WTC11 (cell line): ENCODE results near the gene DEGS1. TPM values are rescaled to one million over a fixed set of nuclear protein-coding genes. Genes with fewer than 3 reads are reported as not detected.

Experiments
- ATAC-seq: fragments of 200-7000 bp; cut with Tn5 transposase; 2 replicates; pipeline ENCODE4 v1.10.0; 2021; ENCODE audit warnings: mild to moderate bottlenecking, moderate library complexity
- CTCF ChIA-PET: fragments of 300-600 bp; sonication (Branson Sonifier 250); formaldehyde crosslinking; loops from one replicate; lab custom pipeline; 2021; ENCODE audit warnings: antibody characterized with exemption; lab: Charles Lee
- POLR2A ChIA-PET: fragments of 350-600 bp; sonication (Branson Sonifier 250); formaldehyde crosslinking; loops from one replicate; lab custom pipeline; 2021; ENCODE audit warnings: antibody characterized with exemption; lab: Charles Lee
- DNase-seq: peaks from one replicate; pipeline ENCODE4 v3.0.0; 2021; ENCODE audit warnings: low spot score
- H3K27ac Mint-ChIP-seq: 2 replicates; pipeline ENCODE4 v1.8.0; 2021; ENCODE audit warnings: mixed read lengths
- H3K27me3 Mint-ChIP-seq: 2 replicates; pipeline ENCODE4 v1.8.0; 2021; ENCODE audit warnings: low read depth, mild to moderate bottlenecking, moderate library complexity, mixed read lengths
- H3K36me3 Mint-ChIP-seq: 2 replicates; pipeline ENCODE4 v1.8.0; 2021; ENCODE audit warnings: mixed read lengths
- H3K4me1 Mint-ChIP-seq: 2 replicates; pipeline ENCODE4 v1.8.0; 2022; ENCODE audit warnings: mixed read lengths
- H3K4me3 Mint-ChIP-seq: 2 replicates; pipeline ENCODE4 v1.8.0; 2021; ENCODE audit warnings: mild to moderate bottlenecking, moderate library complexity, mixed read lengths
- H3K9me3 Mint-ChIP-seq: 2 replicates; pipeline ENCODE4 v1.8.0; 2021; ENCODE audit warnings: mixed read lengths
- ATF1 ChIP-seq: sonication (generic); formaldehyde crosslinking; IDR thresholded peaks from 2 replicates; pipeline ENCODE4 v1.8.1; 2023; ENCODE audit warnings: mild to moderate bottlenecking, moderate library complexity, missing genetic modification reagents
- EMX1 ChIP-seq: fragments of 250-450 bp; sonication (Bioruptor Pico); IDR thresholded peaks from 2 replicates; pipeline ENCODE4 v1.8.0; 2021; ENCODE audit warnings: mild to moderate bottlenecking
- GRHL2 ChIP-seq: fragments of 250-450 bp; sonication (Bioruptor Pico); IDR thresholded peaks from 2 replicates; pipeline ENCODE4 v1.8.0; 2022; ENCODE audit warnings: mild to moderate bottlenecking, moderate library complexity; ENCODE audit not compliant: insufficient replicate concordance, severe bottlenecking
- IRF2 ChIP-seq: sonication (generic); formaldehyde crosslinking; IDR thresholded peaks from 2 replicates; pipeline ENCODE4 v1.8.0; 2022; ENCODE audit warnings: low read depth, missing genetic modification reagents, borderline replicate concordance
- KAT7 ChIP-seq: sonication (generic); formaldehyde crosslinking; IDR thresholded peaks from 2 replicates; pipeline ENCODE4 v1.8.1; 2023; ENCODE audit warnings: missing genetic modification reagents, mild to moderate bottlenecking, borderline replicate concordance
- NR1H2 ChIP-seq: sonication (generic); formaldehyde crosslinking; IDR thresholded peaks from 2 replicates; pipeline ENCODE4 v1.9.0; 2021; ENCODE audit warnings: mild to moderate bottlenecking, moderate library complexity, missing genetic modification reagents
- NR2C2 ChIP-seq: sonication (generic); formaldehyde crosslinking; IDR thresholded peaks from 2 replicates; pipeline ENCODE4 v1.8.0; 2022; ENCODE audit warnings: mild to moderate bottlenecking, missing genetic modification reagents
- NR3C1 ChIP-seq: sonication (generic); formaldehyde crosslinking; conservative IDR thresholded peaks from 2 replicates; pipeline ENCODE4 v1.8.1; 2023; ENCODE audit warnings: low read depth, mild to moderate bottlenecking, missing genetic modification reagents
- PRRX2 ChIP-seq: fragments of 250-450 bp; sonication (Bioruptor Pico); IDR thresholded peaks from 2 replicates; pipeline ENCODE4 v1.8.0; 2021; ENCODE audit warnings: mild to moderate bottlenecking
- RORB ChIP-seq: fragments of 250-450 bp; sonication (Bioruptor Pico); IDR thresholded peaks from 2 replicates; pipeline ENCODE4 v1.9.0; 2021; ENCODE audit warnings: mild to moderate bottlenecking
- ZBTB21 ChIP-seq: sonication (generic); formaldehyde crosslinking; IDR thresholded peaks from 2 replicates; pipeline ENCODE4 v1.8.1; 2023; ENCODE audit warnings: mild to moderate bottlenecking, missing genetic modification reagents, borderline replicate concordance
- ZNF138 ChIP-seq: sonication (generic); formaldehyde crosslinking; conservative IDR thresholded peaks from 2 replicates; pipeline ENCODE4 v1.8.1; 2022; ENCODE audit warnings: mild to moderate bottlenecking, moderate library complexity, missing genetic modification reagents
- ZNF219 ChIP-seq: sonication (generic); formaldehyde crosslinking; IDR thresholded peaks from 2 replicates; pipeline ENCODE4 v1.8.0; 2023; ENCODE audit warnings: missing genetic modification reagents, mild to moderate bottlenecking, borderline replicate concordance
- total RNA-seq: library from RNA; stranded (reverse); gene quantifications from 3 replicates; pipeline ENCODE4 v1.2.3, GENCODE V29; 2021
- TF ChIP-seq, protein P1 (sequence below): sonication (generic); formaldehyde crosslinking; IDR thresholded peaks from 2 replicates; pipeline ENCODE4 v1.8.1; 2022; ENCODE audit warnings: missing genetic modification reagents, borderline replicate concordance
- TF ChIP-seq, protein P2 (sequence below): sonication (generic); formaldehyde crosslinking; IDR thresholded peaks from 2 replicates; pipeline ENCODE4 v1.8.1; 2023; ENCODE audit warnings: mild to moderate bottlenecking, missing genetic modification reagents
- TF ChIP-seq, protein P3 (sequence below): sonication (generic); formaldehyde crosslinking; IDR thresholded peaks from 2 replicates; pipeline ENCODE4 v1.8.0; 2022; ENCODE audit warnings: mild to moderate bottlenecking, missing genetic modification reagents
- TF ChIP-seq, protein P4 (sequence below): sonication (generic); formaldehyde crosslinking; IDR thresholded peaks from 2 replicates; pipeline ENCODE4 v1.8.1; 2022; ENCODE audit warnings: mild to moderate bottlenecking, moderate library complexity, missing genetic modification reagents
- TF ChIP-seq, protein P5 (sequence below): sonication (generic); formaldehyde crosslinking; IDR thresholded peaks from 2 replicates; pipeline ENCODE4 v1.8.0; 2022; ENCODE audit warnings: mild to moderate bottlenecking, missing genetic modification reagents
- TF ChIP-seq, protein P6 (sequence below): fragments of 250-450 bp; sonication (Bioruptor Pico); conservative IDR thresholded peaks from 2 replicates; pipeline ENCODE4 v1.9.0; 2021; ENCODE audit warnings: mild to moderate bottlenecking
- TF ChIP-seq, protein P7 (sequence below): sonication (generic); formaldehyde crosslinking; conservative IDR thresholded peaks from 2 replicates; pipeline ENCODE4 v1.8.1; 2023; ENCODE audit warnings: mild to moderate bottlenecking, low read depth, missing genetic modification reagents, moderate library complexity
- TF ChIP-seq, protein P8 (sequence below): fragments of 250-450 bp; sonication (Bioruptor Pico); IDR thresholded peaks from 2 replicates; pipeline ENCODE4 v1.8.0; 2021; ENCODE audit warnings: mild to moderate bottlenecking

DEGS1 gene
- total RNA-seq, 1 experiment from 2014 or later, result 30.7 TPM

DNA sequence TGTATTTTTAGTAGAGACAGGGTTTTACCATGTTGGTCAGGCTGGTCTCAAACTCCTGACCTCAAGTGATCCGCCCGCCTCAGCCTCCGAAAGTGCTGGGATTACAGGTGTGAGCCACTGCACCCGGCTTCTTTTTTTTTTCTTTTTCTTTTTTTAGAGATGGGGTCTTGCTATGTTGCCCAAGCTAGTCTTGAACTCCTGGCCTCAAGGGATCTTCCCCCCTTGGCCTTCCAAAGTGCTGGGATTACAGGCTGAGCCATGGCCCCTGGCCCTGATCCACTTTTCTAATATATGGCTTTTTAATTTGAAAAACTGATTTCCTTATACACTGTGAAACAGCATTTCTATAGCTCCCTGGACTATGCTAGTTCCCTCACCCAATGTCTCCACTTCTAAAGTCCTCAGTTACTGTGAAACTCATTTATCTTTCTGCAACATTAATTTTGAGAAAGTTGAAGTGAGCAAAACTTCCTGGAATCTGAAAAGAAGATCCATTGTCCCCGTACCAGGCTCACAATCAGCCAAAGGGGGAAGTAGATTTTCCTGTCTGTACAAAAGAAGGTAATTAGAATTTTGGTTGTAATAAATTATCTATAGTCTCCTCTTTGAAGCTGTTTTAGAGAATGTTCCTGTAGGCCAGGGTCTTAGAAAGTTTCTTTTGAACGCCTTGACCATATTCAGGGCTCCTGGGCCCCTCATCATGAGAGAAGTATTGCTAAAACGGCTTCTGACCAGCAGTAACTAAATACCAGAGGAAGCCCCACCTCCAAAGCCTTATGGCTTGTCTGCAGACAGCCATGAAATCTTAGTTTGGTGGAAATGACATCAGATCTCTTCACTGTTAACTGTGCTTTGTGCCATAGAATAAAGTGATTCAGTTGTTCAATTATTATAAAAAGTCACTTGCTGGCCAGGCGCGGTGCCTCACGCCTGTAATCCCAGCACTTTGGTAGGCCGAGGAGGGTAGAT lies 34.9 kb downstream of the DEGS1 start (continued):
- TF ChIP-seq, protein P1, sequence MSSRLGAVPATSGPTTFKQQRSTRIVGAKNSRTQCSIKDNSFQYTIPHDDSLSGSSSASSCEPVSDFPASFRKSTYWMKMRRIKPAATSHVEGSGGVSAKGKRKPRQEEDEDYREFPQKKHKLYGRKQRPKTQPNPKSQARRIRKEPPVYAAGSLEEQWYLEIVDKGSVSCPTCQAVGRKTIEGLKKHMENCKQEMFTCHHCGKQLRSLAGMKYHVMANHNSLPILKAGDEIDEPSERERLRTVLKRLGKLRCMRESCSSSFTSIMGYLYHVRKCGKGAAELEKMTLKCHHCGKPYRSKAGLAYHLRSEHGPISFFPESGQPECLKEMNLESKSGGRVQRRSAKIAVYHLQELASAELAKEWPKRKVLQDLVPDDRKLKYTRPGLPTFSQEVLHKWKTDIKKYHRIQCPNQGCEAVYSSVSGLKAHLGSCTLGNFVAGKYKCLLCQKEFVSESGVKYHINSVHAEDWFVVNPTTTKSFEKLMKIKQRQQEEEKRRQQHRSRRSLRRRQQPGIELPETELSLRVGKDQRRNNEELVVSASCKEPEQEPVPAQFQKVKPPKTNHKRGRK, result no peak
- TF ChIP-seq KAT7 (CRISPR knock-in tag), result no peak
- TF ChIP-seq, protein P2, sequence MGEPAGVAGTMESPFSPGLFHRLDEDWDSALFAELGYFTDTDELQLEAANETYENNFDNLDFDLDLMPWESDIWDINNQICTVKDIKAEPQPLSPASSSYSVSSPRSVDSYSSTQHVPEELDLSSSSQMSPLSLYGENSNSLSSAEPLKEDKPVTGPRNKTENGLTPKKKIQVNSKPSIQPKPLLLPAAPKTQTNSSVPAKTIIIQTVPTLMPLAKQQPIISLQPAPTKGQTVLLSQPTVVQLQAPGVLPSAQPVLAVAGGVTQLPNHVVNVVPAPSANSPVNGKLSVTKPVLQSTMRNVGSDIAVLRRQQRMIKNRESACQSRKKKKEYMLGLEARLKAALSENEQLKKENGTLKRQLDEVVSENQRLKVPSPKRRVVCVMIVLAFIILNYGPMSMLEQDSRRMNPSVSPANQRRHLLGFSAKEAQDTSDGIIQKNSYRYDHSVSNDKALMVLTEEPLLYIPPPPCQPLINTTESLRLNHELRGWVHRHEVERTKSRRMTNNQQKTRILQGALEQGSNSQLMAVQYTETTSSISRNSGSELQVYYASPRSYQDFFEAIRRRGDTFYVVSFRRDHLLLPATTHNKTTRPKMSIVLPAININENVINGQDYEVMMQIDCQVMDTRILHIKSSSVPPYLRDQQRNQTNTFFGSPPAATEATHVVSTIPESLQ (CRISPR knock-in tag), result no peak
- TF ChIP-seq, all 79 proteins: peak for 0

DNA sequence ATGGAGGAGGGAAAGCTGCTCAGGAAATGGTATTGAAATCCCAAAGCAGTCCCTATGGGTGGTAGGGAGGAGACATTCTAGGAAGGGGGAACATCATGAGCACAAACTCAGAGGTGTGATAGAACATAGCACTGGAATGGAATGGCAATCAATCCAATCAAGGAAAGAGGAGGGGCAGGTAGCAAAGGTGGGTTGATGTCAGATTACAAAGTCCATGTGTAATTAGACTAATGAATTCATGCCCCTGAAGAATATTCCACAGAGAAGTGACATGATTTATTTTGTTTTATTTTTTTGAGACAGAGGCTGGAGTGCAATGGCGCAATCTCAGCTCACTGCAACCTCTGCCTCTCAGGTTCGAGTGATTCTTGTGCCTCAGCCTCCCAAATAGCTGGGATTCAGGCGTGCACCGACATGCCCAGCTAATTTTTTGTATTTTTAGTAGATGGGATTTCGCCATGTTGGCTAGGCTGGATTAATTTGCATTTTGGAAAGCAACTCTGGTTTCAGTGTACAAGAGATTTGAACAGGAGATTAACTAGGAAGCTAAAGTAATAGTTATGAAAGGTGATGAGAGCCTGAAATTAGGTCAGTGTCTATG lies 36.1 kb downstream of the DEGS1 start:
- DNase-seq (no peak), ATAC-seq (no peak)
- no peak overlapping the region; the same call in 1 of the 2 replicates for H3K27ac Mint-ChIP-seq
- peaks cover 22% of the 10 kb centered on the region for H3K4me1 Mint-ChIP-seq
- H3K27me3 Mint-ChIP-seq, result peaks cover 9% of the 10 kb centered on the region
- ChIA-PET CTCF (no interaction called here), POLR2A (interaction anchor here (0.5 to 0.7 kb wide), 4 partner anchors 9 to 51 kb away, joined by 3 to 5 read pairs (median 4); no protein-coding TSS in a partner anchor)
- no peaks in the 10 kb centered on the region for H3K36me3 Mint-ChIP-seq
- H3K4me3 Mint-ChIP-seq, result no peak overlapping the region
- no peaks in the 10 kb centered on the region for H3K9me3 Mint-ChIP-seq
- TF ChIP-seq, protein P3, sequence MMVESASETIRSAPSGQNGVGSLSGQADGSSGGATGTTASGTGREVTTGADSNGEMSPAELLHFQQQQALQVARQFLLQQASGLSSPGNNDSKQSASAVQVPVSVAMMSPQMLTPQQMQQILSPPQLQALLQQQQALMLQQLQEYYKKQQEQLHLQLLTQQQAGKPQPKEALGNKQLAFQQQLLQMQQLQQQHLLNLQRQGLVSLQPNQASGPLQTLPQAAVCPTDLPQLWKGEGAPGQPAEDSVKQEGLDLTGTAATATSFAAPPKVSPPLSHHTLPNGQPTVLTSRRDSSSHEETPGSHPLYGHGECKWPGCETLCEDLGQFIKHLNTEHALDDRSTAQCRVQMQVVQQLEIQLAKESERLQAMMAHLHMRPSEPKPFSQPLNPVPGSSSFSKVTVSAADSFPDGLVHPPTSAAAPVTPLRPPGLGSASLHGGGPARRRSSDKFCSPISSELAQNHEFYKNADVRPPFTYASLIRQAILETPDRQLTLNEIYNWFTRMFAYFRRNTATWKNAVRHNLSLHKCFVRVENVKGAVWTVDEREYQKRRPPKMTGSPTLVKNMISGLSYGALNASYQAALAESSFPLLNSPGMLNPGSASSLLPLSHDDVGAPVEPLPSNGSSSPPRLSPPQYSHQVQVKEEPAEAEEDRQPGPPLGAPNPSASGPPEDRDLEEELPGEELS (CRISPR knock-in tag), result no peak
- no peak for TF ChIP-seq NR1H2
- TF ChIP-seq, protein P4, sequence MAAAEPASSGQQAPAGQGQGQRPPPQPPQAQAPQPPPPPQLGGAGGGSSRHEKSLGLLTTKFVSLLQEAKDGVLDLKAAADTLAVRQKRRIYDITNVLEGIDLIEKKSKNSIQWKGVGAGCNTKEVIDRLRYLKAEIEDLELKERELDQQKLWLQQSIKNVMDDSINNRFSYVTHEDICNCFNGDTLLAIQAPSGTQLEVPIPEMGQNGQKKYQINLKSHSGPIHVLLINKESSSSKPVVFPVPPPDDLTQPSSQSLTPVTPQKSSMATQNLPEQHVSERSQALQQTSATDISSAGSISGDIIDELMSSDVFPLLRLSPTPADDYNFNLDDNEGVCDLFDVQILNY (CRISPR knock-in tag), result no peak
- TF ChIP-seq ZBTB21 (CRISPR knock-in tag), result no peak
- no peak for TF ChIP-seq ZNF219 (CRISPR knock-in tag)
- TF ChIP-seq GRHL2 (CRISPR knock-in tag), result no peak
- no peak for TF ChIP-seq NR2C2
- TF ChIP-seq, protein P5, sequence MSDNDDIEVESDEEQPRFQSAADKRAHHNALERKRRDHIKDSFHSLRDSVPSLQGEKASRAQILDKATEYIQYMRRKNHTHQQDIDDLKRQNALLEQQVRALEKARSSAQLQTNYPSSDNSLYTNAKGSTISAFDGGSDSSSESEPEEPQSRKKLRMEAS (CRISPR knock-in tag), result no peak
- no peak for TF ChIP-seq EMX1 (CRISPR knock-in tag)
- no peak for TF ChIP-seq NR3C1 (CRISPR knock-in tag)
- TF ChIP-seq RORB (CRISPR knock-in tag), result no peak
- TF ChIP-seq, protein P6, sequence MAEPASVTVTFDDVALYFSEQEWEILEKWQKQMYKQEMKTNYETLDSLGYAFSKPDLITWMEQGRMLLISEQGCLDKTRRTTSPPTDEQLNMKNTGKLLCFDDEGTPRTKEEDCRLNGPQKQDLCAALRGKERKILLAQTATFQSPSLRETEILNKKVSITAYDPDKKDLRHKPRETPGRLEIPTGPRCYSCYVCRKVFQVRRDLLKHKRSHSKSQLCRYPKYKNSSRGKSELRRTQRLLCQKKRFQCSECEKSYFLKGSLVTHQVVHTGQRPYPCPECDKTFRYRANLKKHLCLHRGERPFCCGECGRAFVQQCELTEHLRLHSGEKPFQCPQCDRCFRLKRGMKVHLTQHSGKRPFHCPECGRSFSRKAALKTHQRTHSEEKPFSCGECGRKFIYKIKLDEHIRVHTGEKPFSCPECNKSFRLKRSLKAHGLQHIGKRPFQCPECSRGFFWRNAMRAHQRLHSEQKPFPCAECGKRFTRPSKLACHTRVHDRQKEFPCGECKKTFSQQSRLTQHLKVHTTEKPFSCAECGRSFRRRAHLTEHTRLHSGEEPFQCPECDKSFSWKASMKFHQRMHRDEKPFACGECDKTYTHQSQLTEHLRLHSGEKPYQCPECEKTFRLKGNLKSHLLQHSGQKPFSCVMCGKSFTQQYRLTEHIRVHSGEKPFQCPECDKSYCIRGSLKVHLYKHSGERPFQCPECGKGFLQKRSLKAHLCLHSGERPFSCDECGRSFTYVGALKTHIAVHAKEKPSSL (CRISPR knock-in tag), result no peak
- no peak for TF ChIP-seq ZNF138 (CRISPR knock-in tag)
- TF ChIP-seq, protein P7, sequence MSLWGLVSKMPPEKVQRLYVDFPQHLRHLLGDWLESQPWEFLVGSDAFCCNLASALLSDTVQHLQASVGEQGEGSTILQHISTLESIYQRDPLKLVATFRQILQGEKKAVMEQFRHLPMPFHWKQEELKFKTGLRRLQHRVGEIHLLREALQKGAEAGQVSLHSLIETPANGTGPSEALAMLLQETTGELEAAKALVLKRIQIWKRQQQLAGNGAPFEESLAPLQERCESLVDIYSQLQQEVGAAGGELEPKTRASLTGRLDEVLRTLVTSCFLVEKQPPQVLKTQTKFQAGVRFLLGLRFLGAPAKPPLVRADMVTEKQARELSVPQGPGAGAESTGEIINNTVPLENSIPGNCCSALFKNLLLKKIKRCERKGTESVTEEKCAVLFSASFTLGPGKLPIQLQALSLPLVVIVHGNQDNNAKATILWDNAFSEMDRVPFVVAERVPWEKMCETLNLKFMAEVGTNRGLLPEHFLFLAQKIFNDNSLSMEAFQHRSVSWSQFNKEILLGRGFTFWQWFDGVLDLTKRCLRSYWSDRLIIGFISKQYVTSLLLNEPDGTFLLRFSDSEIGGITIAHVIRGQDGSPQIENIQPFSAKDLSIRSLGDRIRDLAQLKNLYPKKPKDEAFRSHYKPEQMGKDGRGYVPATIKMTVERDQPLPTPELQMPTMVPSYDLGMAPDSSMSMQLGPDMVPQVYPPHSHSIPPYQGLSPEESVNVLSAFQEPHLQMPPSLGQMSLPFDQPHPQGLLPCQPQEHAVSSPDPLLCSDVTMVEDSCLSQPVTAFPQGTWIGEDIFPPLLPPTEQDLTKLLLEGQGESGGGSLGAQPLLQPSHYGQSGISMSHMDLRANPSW (CRISPR knock-in tag), result no peak
- TF ChIP-seq IRF2 (CRISPR knock-in tag), result no peak
- no peak for TF ChIP-seq ATF1 (CRISPR knock-in tag)
- no peak for TF ChIP-seq PRRX2
- TF ChIP-seq, protein P8, sequence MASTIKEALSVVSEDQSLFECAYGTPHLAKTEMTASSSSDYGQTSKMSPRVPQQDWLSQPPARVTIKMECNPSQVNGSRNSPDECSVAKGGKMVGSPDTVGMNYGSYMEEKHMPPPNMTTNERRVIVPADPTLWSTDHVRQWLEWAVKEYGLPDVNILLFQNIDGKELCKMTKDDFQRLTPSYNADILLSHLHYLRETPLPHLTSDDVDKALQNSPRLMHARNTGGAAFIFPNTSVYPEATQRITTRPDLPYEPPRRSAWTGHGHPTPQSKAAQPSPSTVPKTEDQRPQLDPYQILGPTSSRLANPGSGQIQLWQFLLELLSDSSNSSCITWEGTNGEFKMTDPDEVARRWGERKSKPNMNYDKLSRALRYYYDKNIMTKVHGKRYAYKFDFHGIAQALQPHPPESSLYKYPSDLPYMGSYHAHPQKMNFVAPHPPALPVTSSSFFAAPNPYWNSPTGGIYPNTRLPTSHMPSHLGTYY (CRISPR knock-in tag), result no peak
